ENCODE data around the gene MDP1.

MDP1 gene

DNA sequence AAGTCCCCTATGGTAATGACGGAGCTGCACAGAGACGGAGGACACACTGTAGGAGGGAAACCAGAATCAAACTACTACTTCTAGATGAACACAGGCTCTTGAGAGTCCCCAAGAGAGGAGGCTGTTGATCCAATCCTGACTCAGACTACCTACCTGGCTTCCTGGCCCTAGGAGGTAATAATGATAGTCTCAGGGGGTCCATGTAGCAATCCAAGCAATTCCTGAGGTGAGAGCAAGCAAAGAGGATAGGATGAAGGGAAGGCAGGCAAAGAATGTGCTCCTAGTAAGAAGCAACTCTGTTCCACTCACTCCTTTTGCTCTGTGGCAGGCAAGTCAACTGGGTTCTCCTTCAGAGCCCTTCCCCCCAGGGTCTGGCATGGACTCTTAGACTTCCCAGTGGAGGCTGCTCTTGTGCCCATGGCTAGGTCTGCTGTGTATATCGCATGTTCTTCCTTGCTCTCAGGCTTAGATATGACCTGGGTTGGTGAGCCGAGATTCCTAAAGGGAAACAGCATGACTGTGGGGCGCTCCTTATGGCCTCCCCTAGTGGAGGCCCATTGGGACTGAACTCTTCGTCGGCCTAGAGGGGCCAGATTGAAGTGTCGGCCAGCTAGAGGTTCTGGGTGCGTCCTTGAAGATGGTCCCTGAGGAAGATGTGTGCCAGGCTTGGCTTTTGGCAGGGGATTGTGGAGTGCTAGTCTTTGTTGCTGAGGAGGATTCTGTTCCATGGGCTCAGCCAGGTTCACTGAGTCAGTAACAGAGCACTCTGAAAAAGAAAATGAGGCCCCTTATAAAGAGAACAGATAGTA, 24.4 kb upstream of the MDP1 start:
- Mint-ChIP-seq H3K27me3 (ENCODE audit: low read depth) (no peaks in the 10 kb centered on the region), H3K9me3 (no peaks in the 10 kb centered on the region), H3K36me3 (ENCODE audit: low read depth) (peaks cover 51% of the 10 kb centered on the region), H3K4me1 (ENCODE audit: low read depth) (peaks cover 51% of the 10 kb centered on the region), H3K4me3 (peak overlapping the region; percentile 88), H3K27ac (peak overlapping the region; percentile 6)

DNA sequence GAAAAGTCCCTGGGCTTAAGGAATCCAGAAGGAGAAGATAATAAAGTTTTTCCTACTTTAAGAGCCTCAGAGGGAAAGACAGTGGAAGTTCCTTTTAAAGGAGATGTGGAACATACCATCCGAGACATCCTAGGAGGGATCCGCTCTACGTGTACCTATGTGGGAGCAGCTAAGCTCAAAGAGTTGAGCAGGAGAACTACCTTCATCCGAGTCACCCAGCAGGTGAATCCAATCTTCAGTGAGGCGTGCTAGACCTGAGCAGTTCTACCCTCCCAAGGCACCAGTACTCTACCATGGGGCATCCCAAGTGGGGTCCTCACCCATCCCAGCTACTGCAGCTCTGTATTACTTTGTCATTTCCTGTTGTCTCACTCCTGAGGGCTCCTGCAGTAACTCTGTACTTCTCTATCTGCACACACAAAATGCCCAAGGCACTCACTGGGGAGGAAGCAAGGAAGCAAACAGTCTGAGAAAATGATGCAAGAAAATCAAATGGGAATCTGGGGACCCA, 22.7 kb upstream of the MDP1 start:
- H3K27ac Mint-ChIP-seq, result no peak overlapping the region
- H3K36me3 Mint-ChIP-seq (ENCODE audit: low read depth), result peaks cover 58% of the 10 kb centered on the region
- H3K9me3 Mint-ChIP-seq, result no peaks in the 10 kb centered on the region
- peaks cover 55% of the 10 kb centered on the region for H3K4me1 Mint-ChIP-seq (ENCODE audit: low read depth)
- H3K27me3 Mint-ChIP-seq (ENCODE audit: low read depth), result no peaks in the 10 kb centered on the region
- no peak overlapping the region for H3K4me3 Mint-ChIP-seq

DNA sequence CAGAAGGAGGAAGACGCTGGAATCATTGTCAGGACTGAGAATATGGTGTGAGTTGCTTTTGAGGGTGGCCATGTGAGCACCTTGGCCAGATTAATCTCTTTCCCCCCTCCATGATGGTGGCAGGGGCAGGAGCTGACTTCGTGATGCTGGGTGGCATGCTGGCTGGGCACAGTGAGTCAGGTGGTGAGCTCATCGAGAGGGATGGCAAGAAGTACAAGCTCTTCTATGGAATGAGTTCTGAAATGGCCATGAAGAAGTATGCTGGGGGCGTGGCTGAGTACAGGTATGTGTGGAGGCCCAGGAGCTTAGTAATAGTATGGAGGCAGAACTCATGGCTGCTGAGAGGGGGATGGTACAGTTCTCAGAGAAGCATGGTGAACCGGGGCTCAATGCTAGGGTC, 22.3 kb upstream of the MDP1 start:
- Mint-ChIP-seq H3K36me3 (ENCODE audit: low read depth) (peaks cover 58% of the 10 kb centered on the region), H3K4me1 (ENCODE audit: low read depth) (peaks cover 57% of the 10 kb centered on the region), H3K4me3 (no peak overlapping the region), H3K27me3 (ENCODE audit: low read depth) (no peaks in the 10 kb centered on the region), H3K9me3 (no peaks in the 10 kb centered on the region), H3K27ac (no peak overlapping the region)

DNA sequence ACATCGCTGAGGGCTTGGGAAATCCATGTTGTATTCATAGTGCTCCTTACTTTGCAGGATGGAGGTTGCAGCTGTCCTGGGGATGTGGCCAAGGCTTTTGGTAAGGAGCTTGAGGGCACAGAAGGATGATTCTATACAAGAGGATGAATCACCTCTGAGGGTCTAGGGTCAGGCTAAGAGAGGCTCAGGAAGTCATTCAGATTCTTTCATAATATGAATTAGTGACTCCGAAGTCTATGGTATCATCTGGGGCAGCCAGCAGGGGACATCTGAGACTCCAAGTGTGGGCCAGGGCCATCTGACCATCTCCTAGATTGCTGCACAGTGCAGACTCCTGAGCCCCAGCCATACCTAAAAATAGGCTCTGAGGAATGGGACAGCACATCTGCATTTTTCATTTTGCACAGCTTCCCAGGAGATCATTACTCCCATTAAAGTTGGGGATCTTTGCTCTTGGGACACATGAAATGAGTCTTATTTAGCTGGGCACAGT, 21.6 kb upstream of the MDP1 start:
- H3K27ac Mint-ChIP-seq, result peak overlapping the region; percentile 4
- peaks cover 57% of the 10 kb centered on the region for H3K4me1 Mint-ChIP-seq (ENCODE audit: low read depth)
- H3K27me3 Mint-ChIP-seq (ENCODE audit: low read depth), result no peaks in the 10 kb centered on the region
- H3K9me3 Mint-ChIP-seq, result no peaks in the 10 kb centered on the region
- no peak overlapping the region for H3K4me3 Mint-ChIP-seq
- H3K36me3 Mint-ChIP-seq (ENCODE audit: low read depth), result peaks cover 58% of the 10 kb centered on the region

DNA sequence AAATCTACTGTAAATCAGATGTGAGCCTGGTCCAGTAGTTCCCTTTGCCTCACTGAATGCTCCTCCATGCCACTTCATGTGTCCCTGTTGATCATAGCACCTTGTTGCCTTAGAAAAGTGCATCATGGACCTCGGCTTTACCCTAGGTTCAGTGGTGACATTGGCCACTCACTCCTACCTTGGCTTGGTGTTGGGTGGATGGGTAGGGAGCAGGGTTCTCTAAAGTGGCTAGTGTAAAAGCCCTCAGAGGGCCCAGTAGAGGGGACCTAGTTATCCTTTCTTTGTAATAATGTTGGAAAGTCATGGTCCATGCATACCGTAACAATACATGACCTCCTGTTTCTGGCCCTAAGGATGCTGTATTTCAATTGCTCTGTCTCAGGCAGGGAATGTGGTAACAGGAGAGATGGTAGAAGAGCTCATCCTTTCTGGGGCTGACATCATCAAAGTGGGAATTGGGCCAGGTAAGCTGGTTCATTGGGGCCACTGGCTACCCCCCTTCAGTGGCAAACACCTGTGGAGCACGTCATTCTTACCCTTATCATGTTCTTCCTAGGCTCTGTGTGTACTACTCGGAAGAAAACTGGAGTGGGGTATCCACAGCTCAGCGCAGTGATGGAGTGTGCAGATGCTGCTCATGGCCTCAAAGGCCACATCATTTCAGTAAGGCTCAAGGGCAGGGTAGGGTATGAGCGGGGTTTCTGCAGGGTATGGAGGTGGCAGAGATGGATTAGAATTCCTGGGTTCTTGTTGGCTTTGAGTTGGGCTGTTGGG, 21.0 kb upstream of the MDP1 start:
- Mint-ChIP-seq H3K27me3 (ENCODE audit: low read depth) (no peaks in the 10 kb centered on the region), H3K27ac (peak overlapping the region; percentile 4), H3K9me3 (no peaks in the 10 kb centered on the region), H3K36me3 (ENCODE audit: low read depth) (peaks cover 56% of the 10 kb centered on the region), H3K4me1 (ENCODE audit: low read depth) (peaks cover 55% of the 10 kb centered on the region), H3K4me3 (no peak overlapping the region)

DNA sequence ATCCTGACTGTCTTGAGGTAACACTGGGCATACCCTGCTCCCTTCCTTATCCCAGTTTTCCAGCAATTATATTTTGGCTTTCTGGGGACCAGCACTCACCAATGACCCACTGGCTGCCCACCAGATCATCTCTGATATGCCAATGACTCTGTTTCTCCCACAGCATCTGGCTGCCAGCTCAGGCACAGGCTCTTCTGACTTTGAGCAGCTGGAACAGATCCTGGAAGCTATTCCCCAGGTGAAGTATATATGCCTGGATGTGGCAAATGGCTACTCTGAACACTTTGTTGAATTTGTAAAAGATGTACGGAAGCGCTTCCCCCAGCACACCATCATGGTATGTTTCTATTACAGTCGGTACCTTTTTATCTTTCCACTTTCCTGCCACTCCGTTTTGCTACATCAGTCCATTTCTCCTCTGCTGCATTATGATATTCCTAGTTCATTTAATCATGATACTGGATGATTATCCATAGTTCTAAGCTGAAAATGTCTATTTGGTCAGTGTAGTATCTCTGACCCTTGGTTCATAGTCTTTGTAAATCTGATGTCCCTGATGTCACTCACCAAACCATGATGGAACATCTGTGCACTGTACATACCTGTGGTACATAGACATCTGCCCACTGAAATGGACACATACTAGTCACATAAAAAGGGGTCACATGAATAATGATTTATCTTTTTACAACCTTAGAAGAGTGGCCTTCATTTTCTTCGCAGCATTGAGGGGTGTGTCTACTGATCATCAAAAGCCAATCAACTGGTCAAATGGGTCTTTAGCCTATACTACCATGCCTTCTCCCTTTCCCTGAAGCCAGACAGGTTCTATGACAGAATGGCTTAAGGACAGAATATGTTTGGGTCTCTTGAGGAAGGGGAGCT, 20.2 kb upstream of the MDP1 start:
- peaks cover 61% of the 10 kb centered on the region for H3K4me1 Mint-ChIP-seq (ENCODE audit: low read depth)
- H3K27ac Mint-ChIP-seq, result no peak overlapping the region
- H3K36me3 Mint-ChIP-seq (ENCODE audit: low read depth), result peaks cover 55% of the 10 kb centered on the region
- no peaks in the 10 kb centered on the region for H3K9me3 Mint-ChIP-seq
- no peak overlapping the region for H3K4me3 Mint-ChIP-seq
- H3K27me3 Mint-ChIP-seq (ENCODE audit: low read depth), result no peaks in the 10 kb centered on the region

DNA sequence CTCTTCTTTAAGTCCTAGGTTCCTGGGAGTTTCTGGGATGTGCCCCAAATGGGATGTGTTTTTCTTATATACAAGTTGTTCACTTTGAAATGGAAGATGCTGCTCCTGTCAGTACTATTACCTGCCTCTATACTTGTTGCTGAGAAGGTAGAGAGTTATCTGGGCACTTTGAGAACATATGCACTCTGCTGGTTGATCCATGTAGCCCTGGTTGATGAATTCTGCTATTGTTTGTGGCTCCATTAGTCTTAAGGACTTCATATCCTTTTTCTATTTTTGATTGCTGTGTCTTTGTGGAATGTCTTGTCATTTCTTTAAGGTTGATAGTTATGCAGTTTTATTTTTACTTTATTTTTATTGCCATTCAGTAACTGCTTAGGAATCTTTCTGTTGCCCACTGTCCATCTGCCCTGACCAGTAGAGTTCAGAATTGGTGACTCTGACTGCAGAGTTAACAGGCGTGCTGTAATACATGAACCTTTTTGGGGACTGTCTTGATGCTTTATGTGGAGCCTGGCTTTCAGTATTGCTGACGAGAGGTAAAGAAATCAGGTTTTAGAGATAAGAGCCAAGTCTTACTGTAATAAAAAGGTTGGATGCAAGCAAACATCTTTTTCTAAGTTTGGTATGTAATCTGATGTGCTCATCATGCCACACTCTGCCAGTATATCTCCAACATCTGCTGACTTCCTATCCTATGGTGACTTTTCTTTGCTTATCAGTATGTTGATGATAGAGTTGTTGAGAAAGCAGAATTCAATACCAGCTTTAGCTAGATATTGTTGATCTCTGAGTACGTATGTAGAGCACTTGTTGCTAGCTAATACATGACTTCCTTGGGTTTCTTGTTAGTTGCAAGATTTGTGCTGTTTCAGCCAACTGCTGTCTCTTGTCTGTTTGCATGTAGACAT, 18.5 kb upstream of the MDP1 start:
- Mint-ChIP-seq H3K4me1 (ENCODE audit: low read depth) (peaks cover 48% of the 10 kb centered on the region), H3K36me3 (ENCODE audit: low read depth) (peaks cover 43% of the 10 kb centered on the region), H3K27me3 (ENCODE audit: low read depth) (no peaks in the 10 kb centered on the region)

DNA sequence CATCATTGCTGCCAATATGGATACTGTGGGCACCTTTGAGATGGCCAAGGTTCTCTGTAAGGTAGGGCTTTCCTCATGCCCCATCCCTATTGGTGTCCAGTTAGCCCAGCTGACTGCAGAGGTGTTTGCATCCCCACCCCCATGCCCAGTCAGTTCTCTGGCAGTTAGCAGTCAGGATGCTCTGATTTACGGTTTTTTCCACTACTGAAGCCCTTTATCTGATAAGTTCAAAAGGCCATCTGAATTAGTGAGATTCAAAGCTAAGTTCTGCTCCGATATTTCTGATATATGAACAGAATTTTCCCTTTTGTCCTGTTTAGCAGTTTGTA, 17.6 kb upstream of the MDP1 start:
- Mint-ChIP-seq H3K27ac (peak overlapping the region; percentile 44), H3K9me3 (no peaks in the 10 kb centered on the region), H3K4me1 (ENCODE audit: low read depth) (peaks cover 44% of the 10 kb centered on the region), H3K36me3 (ENCODE audit: low read depth) (peaks cover 38% of the 10 kb centered on the region), H3K27me3 (ENCODE audit: low read depth) (no peaks in the 10 kb centered on the region), H3K4me3 (peak overlapping the region; percentile 97)

More for the DNA sequence above, 18.5 kb upstream of the MDP1 start:
- H3K9me3 Mint-ChIP-seq, result no peaks in the 10 kb centered on the region
- H3K27ac Mint-ChIP-seq, result peak overlapping the region; percentile 35
- peak overlapping the region; percentile 61 for H3K4me3 Mint-ChIP-seq

DNA sequence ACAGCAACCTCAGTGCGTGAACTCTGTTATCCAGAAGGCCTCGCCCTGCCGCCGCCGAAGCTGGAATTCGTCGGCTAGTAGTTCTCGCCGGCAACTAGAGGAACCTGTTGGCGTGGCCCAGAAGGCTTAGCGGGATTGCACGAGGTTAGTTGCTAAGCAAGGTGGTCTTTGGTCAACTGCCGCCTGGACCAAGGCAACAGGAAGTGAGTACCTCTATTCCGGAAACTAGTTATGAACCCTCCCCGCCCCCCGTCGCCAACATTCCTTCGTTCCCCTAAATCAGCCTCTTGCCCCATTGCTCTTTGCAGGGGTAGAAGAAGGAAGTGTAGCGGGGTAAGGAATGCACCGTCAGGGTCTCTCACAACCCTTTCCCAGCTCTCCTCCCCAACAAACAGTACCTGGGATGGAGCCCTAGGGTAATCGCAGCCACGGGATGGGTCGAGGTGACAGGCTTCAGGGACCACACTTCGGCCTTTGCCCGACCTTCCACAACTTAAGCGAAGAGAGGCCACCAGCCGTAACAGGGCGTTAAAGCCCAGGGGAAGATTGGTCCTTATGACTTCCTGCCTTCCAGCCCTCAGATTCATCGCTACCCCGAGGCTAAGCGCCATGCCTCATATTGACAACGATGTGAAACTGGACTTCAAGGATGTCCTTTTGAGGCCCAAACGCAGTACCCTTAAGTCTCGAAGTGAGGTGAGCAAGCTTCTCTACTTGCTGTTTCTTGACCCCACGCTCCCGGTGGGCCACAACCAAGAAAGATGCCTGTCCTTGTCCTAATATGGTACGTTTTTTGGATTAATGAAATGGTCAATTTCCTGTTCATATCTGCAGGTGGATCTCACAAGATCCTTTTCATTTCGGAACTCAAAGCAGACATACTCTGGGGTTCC, 17.0 kb upstream of the MDP1 start, which contains the start of gene GMPR2:
TSS of gene GMPR2 (plus strand) at position 285 of the 893 bp plus-strand sequence. CDS start at position 610, 325 bp downstream.
- peaks cover 33% of the 10 kb centered on the region for H3K36me3 Mint-ChIP-seq (ENCODE audit: low read depth)
- H3K9me3 Mint-ChIP-seq, result no peaks in the 10 kb centered on the region
- H3K27ac Mint-ChIP-seq, result peak within 1 kb of the TSS; percentile 91
- H3K4me1 Mint-ChIP-seq (ENCODE audit: low read depth), result peaks cover 41% of the 10 kb centered on the region
- H3K4me3 Mint-ChIP-seq, result peak within 1 kb of the TSS; percentile 97
- no peaks in the 10 kb centered on the region for H3K27me3 Mint-ChIP-seq (ENCODE audit: low read depth)

DNA sequence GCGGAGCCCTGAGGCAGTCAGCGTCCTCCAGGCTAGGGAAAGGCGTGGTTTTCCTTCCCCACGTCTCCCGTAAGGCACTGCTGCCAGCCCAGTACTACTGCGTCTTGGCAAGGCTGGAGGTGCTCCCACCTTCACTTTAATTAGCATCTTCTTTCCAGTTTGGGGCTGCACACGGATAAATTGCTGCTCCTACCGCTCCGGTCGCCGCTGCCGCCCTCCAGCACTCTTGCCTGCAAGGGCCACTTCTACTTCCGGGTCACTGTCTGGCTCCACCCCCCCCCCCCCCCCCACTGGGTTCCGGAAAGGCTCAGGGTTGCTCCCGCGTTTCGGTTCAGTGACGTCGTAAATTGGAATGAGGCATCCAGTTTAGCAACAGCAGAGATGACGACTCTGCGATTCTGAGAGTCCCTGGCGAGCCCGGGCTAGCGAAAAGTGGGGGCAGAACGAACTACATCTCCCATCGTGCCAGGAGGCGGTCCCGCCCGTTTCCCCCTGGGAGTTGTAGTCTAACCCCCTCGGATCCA, 16.3 kb upstream of the MDP1 start, which contains the start of gene NEDD8:
TSS of gene NEDD8 (minus strand) at position 247 of the 524 bp plus-strand sequence. CDS start at position 147, 100 bp downstream.
- Mint-ChIP-seq H3K27ac (peak within 1 kb of the TSS; percentile 91), H3K36me3 (ENCODE audit: low read depth) (peaks cover 30% of the 10 kb centered on the region), H3K4me1 (ENCODE audit: low read depth) (peaks cover 39% of the 10 kb centered on the region), H3K27me3 (ENCODE audit: low read depth) (no peaks in the 10 kb centered on the region), H3K4me3 (peak within 1 kb of the TSS; percentile 97), H3K9me3 (no peaks in the 10 kb centered on the region)

DNA sequence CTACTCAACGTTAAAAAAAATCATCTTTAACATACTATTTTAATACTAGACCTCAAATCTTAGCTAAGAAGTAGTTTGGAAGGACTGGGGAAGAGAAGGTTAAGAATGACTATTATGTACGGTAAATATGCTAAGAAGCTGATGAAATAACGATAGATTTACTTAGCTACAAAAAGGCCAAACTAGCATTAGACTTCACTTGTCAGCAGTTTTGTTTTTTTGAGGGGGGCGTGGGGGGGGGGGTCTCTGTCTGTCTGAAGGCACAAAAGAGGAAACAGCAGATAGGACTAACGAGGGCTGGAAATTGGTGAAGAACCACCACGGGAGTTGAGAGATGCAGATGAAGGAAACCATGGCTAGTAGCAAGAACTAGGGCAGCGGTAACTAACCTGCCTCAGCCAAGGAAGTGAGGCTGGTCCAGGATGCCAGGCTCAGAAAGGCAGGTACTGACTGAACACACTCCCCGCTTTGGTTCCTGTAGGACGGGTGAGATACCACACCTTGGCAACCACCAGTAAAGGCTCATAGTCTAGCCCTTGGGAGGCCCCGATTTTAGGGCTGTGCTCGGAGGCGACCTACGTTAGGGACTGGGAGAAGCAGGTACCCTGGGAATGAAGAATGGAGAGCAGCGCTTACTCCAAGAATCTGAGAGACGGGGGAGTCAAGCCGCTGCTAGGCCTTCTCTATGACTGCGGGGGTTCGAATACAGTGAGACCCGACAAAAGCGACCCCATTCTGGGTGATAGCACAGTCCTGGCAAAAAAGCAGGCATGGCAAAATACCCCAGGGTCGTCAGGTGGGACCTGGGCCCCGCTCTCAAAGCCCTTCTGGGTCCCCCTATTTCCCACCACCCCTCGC, 15.6 kb upstream of the MDP1 start:
- Mint-ChIP-seq H3K4me1 (ENCODE audit: low read depth) (peaks cover 37% of the 10 kb centered on the region), H3K27me3 (ENCODE audit: low read depth) (no peaks in the 10 kb centered on the region), H3K27ac (peak overlapping the region; percentile 91), H3K4me3 (peak overlapping the region; percentile 97), H3K9me3 (no peaks in the 10 kb centered on the region), H3K36me3 (ENCODE audit: low read depth) (peaks cover 25% of the 10 kb centered on the region)

Measured in T-helper 1 cell treated with Interleukin-12 subunit alpha and Interleukin-12 subunit beta and Interleukin-4 antibody, amounts not matched to agents 30 μg/mL and 1 μg/mL, for 36 hours (primary cell).